NCI-H2227 treated with DMSO at 0.1 percent for 48 hours (cell line): ENCODE results near the gene ROCK2.

Source experiments
- DNase-seq: peaks from one replicate; lab custom pipeline; 2025; lab: John Stamatoyannopoulos, UW

ROCK2 gene

GRCh38 chr2:11344342-11344955 is at the start of gene ROCK2:
ROCK2 (minus strand) TSS chr2:11344636; CDS start chr2:11344136, 500 bp downstream.
- DNase-seq: peak; percentile 84

GRCh38 chr2:11393711-11394236 is 49.3 kb upstream of the ROCK2 start:
- DNase-seq: no peak

- DNase-seq: no peak
Observed at GRCh38 chr2:11391942-11392266, 47.5 kb upstream of the ROCK2 start.

- DNase-seq: no peak
Observed at GRCh38 chr2:11390399-11390658, 45.9 kb upstream of the ROCK2 start.

GRCh38 chr2:11389551-11390398 is 45.3 kb upstream of the ROCK2 start:
- DNase-seq: no peak

- DNase-seq: no peak
Observed at GRCh38 chr2:11389052-11389420, 44.6 kb upstream of the ROCK2 start.

- no peak for DNase-seq
Observed at GRCh38 chr2:11388262-11389051, 44.0 kb upstream of the ROCK2 start.

- DNase-seq: no peak
Observed at GRCh38 chr2:11387843-11388242, 43.4 kb upstream of the ROCK2 start.

GRCh38 chr2:11387100-11387390 is 42.6 kb upstream of the ROCK2 start:
- DNase-seq: no peak

- no peak for DNase-seq
Observed at GRCh38 chr2:11385847-11386246, 41.4 kb upstream of the ROCK2 start.

- DNase-seq: no peak
Observed at GRCh38 chr2:11385216-11385615, 40.8 kb upstream of the ROCK2 start.

- DNase-seq: no peak
Observed at GRCh38 chr2:11379558-11379957, 35.1 kb upstream of the ROCK2 start.

GRCh38 chr2:11377928-11378545 is 33.6 kb upstream of the ROCK2 start:
- no peak for DNase-seq

GRCh38 chr2:11376071-11376470 is 31.6 kb upstream of the ROCK2 start:
- no peak for DNase-seq

- DNase-seq: no peak
Observed at GRCh38 chr2:11375689-11376027, 31.2 kb upstream of the ROCK2 start.

- DNase-seq: no peak
Observed at GRCh38 chr2:11375025-11375688, 30.7 kb upstream of the ROCK2 start.

- DNase-seq: no peak
Observed at GRCh38 chr2:11373096-11373495, 28.7 kb upstream of the ROCK2 start.

GRCh38 chr2:11371092-11371937 is 26.9 kb upstream of the ROCK2 start:
- DNase-seq: no peak

- DNase-seq: no peak
Observed at GRCh38 chr2:11370377-11371091, 26.1 kb upstream of the ROCK2 start.

GRCh38 chr2:11368059-11368572 is 23.7 kb upstream of the ROCK2 start:
- no peak for DNase-seq
